Stimulated activated CD8-positive, alpha-beta memory T cell treated with anti-CD3 and anti-CD28 coated beads, Interleukin-15, amount 100 ng/mL, for 1 hour (primary cell): ENCODE results near the gene RPRD1A.
A peak's percentile ranks its signal among the peaks of the same experiment; 100 is the strongest.
"Not testable (repeated sequence)": the region's sequence is repeated elsewhere in the genome, so short reads cannot be mapped to it uniquely, and the experiment has no call there.

Experiments
- DNase-seq: peaks from one replicate; pipeline ENCODE4 v3.0.0-alpha.2; 2020; ENCODE audit warnings: low read depth

RPRD1A gene, protein sequence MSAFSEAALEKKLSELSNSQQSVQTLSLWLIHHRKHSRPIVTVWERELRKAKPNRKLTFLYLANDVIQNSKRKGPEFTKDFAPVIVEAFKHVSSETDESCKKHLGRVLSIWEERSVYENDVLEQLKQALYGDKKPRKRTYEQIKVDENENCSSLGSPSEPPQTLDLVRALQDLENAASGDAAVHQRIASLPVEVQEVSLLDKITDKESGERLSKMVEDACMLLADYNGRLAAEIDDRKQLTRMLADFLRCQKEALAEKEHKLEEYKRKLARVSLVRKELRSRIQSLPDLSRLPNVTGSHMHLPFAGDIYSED

DNA sequence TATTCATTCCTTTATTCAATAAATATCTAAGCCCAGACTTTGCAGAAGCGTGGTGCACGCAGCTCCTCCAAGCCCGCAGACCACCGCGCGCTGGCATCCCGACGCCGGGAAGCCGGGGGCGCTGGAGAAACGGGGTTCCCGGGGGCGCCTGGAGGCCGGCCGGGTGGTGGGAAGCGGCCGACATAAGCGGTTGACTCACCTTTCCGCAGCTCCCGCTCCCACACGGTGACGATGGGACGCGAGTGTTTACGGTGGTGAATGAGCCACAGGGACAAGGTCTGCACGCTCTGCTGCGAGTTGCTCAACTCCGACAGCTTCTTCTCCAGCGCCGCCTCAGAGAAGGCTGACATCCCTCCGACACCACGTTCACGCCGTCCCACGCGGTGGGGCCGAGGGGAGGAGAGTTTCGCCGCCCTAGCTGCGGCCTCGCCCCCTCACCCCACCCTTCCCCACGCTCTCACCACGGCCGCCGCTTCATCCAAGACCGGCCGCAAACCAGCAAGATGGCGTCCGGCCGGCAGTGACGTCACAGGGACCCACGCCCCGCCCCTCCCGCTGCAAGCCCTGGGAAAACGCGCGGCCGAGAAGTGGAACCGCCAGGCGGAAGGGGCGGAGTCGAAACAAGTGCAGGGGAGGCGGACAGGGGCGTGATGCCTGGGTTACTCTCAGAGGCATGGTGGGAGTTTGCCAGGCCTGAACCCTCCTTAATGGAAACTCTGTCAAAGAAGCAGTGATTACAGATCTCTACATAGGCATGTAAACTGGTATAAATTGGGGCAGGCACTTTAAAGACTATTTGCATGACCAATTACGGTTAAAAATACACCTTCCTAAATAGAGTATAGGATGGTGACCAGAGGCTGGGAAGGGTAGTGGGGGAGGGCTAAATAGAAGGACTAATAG, at the start of gene RPRD1A:
TSS of gene RPRD1A (minus strand) at position 505 of the 903 bp plus-strand sequence. CDS start at position 350, 155 bp downstream.
- DNase-seq = peak; percentile 96

DNA sequence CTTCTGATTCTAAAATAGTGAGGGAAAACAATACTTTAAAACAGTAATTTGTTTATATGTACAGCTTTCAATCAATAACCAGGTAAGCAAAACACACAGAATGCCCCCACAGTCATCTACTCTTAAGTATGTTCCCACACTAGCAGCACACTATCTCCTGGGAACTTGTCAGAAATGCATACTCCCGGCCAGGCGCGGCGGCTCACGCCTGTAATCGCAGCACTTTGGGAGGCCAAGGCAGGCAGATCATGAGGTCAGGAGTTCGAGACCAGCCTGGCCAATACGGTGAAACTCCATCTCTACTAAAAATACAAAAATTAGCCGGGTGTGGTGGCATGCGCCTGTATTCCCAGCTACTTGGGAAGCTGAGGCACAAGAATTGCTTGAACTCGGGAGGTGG, 49.4 kb upstream of the RPRD1A start:
- not testable (repeated sequence) for DNase-seq

DNA sequence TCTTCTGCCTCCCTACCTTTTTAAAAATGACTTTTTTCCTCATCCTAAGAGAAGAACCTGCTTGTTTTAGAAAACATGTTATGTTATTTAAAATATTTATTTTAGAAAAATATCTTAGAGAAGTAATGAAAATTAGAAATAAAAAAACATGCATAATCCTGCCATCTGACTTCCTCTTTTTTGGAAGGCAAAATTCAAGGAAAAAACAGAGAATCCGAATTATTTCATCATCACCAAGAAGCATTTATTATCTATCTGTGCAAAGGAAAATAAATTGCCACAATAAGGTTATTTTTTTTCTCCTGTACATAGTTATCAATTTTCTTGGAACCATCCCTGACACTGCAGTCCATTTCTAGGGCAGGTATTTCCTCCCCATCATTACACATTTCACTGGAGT, 47.4 kb upstream of the RPRD1A start:
- DNase-seq = no peak

DNA sequence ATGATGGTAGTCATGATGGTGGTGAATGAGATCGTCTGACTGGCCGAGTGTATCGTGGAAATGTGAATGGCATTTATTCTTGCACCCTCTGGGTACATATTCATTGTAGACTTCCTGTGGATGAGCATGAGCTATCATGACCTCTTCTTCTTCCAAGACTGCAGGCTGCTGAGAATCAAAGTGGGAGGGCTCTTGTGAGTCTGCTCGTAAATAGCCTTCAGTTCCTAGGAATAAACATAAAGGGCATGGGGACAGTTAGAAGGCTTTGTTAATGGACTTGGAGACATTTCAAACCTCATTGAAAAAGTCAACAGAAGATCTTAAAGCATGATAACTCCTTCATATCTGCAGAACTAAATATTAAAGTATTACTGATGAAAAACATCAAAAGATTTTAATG, 46.9 kb upstream of the RPRD1A start:
- no peak for DNase-seq

DNA sequence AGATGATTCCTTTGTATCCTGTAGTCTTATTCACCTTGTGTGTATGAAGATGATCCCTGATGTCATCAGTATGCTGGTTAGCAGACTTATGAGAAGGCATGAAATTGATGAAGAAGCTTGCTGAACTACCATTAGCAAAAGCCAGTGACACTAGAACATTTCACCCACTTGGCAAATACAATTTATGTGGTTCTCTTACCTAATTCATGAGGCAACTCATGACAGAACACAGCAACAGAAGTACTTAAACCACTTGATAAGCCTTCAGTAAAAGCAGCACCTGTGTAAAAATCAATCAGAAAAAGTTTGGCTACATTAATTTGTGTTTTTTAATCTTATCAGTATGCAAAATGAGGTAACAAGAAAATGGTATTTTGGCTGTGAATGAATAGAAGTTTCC, 44.9 kb upstream of the RPRD1A start:
- no peak for DNase-seq

DNA sequence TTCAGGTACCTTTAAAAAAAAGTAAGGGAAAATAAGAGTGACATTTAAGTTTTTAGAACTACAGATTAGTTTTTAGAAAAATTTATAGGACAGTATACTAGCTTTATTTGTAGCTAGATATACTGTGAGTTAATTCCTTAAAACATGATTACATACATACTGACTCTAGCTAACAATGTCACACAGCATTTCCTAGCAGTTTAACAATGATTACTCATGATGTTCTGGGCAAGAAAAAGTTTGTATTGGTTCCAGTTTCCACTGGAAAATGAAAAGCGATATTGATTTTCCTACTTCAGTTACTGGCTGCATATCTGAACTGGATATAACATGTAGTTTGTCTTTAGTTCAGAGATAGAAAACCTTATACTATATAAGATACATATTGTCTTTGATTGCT, 42.4 kb upstream of the RPRD1A start:
- DNase-seq = no peak

DNA sequence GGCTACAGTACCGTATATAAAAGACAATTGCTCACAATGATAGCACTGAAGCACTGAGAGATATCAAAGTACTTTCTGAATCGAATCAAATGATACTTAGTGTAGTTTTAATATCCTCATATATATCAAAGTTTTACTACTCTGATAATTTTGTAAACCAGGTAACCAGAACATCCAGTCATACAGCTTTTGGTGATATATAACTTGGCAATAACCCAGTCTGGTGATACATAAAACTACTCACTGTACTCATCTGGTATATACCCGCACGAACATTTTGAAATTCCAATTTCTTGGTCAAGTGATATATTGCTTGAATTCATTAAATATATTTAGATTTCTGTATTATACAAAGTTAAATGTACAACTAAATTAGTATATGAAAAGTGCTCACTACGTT, 41.2 kb upstream of the RPRD1A start:
- no peak for DNase-seq

DNA sequence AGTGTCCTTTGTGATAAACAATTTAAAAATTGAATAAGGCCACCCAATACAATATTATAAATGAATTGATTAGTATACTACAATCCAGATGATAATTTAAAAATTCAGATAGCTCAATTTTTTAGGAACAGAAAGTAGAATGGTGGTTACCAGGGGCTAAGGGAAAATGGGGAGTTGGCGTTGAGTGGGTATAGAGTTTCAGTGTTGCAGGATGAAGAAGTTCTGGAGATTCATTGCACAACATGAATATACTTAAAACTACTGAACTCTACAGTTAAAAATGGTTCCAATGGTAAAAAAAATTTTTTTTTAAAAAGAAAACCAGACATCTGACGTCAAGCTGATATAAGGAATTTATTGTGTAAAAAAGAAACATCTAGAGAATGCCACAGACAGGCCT, 40.8 kb upstream of the RPRD1A start:
- no peak for DNase-seq

DNA sequence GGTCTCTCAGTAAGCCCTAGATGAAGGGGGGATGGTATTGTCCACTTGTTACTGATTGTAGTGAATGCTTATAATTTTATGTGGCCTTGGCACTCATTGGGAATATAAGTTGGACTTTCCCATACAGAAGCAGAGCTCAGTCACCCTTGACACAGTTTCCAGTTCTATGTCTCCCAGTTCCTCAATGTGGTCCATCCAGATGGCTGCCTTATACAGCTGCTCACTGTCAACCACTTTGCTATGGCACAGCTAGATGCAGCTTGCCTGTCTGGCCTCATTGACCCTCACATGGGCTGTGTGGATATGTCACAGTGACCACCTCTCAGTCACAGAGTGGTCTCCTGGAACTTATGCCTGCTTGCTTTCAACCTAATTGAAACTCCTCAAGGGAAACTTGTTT, 40.1 kb upstream of the RPRD1A start:
- no peak for DNase-seq

DNA sequence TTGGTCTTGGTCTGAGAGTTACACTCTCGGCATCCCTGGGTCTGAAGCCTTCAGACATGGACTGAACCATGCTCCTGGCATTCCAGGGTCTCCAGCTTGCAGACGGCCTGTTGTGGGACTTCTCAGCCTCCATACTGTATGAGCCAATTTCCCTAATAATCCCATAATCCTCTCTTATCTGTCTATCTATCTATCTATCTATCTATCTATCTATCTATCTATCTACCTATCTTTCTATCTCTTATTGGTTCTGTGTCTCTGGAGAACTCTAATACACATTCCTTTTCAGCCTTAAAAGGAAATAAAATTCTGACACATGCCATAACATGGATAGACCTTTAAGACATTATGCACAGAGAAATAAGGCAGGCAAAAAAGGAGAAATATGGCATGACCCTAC, 37.4 kb upstream of the RPRD1A start:
- no peak for DNase-seq

DNA sequence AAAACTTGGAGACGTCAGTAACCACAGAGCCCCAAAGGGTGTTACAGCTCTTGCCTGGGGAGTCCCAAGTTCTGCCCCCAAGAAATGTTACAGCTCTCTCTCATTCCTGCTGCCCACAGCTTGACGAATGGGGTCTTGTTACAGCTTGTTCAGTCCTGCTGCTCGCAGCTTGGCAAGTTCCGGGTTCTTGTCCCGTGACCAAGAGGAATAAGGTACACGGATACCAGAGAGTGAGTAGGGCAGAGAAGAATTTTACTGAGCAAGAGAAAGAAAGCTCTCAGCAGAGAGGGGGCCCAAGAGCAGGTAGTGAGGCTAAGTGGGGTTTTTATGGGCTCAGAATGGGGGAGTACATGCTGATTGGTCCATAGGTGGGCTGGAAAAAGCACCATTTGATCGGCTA, 34.6 kb upstream of the RPRD1A start:
- DNase-seq = no peak

DNA sequence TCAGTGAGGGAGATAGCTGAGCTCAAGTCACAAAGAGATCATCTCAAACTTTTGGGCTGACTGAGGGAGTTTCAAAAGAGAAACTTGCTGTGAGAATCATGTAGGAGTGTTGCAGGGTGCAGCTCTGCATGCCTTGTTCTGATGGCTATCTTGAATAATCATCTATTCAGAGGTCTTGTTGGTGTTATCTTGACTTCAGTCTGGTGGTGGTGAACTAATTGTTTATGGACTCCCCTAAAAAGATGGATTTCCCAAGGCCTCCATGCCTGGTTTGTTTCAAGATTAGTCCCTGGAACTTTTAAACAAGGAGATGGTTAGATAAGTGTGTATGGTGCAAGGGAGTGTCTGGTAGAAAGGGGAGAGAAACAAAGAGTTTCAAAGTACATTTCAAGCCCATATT, 32.0 kb upstream of the RPRD1A start:
- DNase-seq = no peak

DNA sequence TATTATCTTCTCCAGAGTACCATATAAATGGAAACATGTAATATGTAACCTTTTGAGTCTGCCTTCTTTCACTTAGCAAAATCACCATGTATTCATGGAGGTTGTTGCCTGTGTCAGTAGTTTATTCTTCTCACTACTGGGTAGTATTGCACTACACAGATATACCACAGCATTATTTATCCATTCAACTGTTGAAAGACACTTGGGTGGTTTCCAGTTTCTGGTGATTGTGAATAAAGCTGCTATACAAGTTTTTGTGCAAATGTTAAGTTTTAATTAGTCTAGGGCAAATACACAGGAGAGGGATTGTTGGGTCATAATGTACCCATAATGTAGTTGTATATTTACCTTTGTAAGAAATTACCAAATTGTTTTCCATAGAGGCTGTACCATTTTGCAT, 29.6 kb upstream of the RPRD1A start:
- no peak for DNase-seq

DNA sequence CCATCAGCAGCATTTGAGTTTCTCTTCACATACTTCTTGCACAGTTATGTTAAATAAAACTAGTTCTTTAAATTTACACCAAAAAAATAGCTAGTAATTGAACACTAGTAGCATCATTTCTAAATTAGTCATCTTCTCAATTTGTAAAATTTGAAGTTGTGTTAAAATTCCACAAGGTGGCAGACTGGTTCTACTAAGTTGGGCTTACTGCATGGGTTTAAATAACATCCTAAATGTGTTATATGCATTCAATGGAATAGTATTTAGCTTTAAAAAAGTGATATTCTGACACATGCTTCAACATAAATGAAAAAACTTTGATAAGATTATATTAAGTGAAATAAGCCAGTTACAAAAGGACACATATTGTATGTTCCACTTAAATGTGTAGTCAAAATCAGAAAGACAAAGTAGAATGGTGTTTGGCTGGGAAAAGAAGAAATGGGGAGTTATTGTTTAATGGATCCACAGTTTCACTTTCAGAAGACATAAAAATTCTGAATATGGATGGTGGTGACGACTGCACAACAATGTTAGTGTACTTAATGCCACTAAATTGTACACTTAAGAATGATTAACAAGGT, 28.7 kb upstream of the RPRD1A start:
- no peak for DNase-seq

DNA sequence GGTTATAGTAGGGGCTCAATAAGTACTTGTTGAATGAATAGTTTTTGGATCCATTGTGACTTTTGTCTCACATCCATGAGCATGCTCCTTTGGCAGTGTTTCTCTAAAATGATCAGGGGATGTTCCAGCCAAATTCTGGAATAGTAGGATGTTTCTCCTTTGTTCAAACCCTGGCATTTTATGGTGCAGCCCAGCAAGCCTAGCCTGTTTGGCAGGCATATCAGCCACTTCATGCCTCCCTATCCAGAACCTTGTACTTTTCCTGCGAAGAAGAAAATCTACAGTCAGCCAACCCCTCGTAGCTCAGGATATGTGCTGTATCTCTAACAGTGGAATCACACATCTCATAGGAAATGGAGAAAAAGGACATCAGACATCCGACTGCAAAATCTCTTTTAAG, 27.1 kb upstream of the RPRD1A start:
- DNase-seq = no peak

DNA sequence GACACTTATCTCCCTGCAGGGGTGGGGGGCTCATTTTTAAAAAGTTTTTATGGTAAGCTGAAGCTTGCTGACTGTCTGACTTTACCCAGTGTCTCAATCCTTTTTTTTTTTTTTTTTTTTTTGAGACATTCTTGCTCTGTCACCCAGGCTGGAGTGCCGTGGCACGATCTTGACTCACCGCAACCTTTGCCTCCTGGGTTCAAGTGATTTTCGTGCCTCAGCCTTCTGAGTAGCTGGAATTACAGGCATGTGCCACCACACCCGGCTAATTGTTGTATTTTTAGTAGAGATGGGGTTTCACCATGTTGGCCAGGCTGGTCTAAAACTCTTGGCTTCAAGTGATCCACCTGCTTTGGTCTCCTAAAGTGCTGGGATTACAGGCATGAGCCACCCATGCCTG, 24.8 kb upstream of the RPRD1A start:
- not testable (repeated sequence) for DNase-seq

DNA sequence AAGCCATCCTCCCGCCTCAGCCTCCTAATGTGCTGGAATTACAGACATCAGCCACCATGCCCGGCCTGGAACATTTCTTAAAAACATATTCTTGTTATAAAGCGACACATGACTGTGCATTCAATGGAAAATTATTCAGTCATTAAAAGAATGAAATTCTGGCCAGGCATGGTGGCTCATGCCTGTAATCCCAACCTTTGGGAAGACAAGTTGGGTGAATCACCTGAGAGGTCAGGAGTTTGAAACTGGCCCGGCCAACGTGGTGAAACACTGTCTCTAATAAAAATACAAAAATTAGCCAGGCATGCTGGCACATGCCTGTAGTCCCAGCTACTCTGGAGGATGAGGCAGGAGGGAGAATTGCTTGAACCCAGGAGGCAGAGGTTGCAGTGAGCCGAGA, 21.6 kb upstream of the RPRD1A start:
- no peak for DNase-seq

DNA sequence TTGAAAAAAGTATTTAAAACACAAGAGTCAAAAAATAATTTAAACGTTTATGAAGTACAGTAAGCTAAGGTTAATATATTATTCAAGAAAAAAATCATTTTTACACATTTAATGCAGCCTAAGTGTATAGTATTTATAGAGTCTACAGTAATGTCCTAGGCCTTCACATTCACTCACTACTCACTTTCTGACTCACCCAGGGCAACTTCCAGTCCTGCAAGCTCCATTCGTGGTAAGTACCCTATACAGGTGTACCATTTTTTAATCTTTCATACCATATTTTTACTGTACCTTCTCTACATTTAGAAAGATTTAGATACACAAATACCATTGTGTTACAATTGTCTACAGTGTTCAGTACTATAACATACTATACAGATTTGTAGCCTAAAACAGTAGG, 20.9 kb upstream of the RPRD1A start:
- no peak for DNase-seq

DNA sequence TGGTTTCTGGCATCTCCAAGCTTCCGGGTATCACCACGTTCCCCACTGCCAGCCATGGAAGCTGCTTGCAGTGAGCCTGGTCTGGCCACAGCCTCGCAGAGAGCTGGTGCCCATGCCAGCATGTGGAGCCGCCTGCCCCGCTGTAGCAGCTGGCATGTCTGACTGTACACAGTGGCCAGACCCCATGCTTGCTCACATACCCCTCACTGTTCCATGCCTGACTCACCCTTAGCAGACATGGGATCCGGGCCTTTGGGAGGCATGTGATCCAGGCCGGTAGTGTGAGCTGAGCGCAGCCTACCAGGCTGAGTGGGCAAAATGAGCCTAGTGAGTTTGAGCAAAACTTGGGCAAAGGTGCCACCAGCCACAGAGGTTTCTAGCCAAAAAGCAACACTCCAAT, 18.8 kb upstream of the RPRD1A start:
- no peak for DNase-seq

DNA sequence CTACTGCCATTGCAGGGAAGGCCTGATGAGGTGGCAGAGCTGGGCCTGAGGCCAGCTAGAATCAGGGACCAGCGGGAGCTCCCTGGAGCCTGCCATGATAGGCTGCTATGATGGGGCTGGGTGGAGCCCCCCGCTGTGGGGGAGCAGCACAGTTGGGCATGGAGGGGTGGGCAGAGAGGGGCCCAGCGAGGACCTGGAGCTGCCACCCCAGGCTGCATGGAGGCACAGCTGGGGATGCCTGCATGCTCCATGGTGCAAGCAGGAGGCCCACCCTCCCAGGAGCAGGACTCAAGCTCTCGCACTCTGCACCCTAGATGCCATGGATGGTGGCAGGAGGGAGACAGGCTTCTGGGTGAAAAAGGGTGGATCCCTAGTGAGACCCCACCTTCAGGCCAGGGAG, 17.8 kb upstream of the RPRD1A start:
- DNase-seq = no peak

DNA sequence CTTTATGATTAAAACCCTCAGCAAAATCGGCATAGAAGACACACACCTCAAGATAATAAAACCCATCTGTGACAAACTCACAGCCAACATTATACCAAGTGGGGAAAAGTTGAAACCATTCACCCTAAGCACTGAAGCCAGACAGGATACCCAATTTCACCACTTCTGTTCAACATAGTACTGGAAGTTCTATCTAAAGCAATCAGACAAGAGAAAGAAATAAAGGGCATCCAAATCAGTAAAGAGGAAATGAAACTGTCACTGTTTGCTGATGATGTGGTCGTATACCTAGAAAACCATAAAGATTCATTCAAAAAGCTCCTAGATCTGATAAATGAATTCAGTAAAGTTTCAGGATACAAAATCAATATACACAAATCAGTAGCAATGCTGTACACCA, 16.4 kb upstream of the RPRD1A start:
- DNase-seq = no peak

DNA sequence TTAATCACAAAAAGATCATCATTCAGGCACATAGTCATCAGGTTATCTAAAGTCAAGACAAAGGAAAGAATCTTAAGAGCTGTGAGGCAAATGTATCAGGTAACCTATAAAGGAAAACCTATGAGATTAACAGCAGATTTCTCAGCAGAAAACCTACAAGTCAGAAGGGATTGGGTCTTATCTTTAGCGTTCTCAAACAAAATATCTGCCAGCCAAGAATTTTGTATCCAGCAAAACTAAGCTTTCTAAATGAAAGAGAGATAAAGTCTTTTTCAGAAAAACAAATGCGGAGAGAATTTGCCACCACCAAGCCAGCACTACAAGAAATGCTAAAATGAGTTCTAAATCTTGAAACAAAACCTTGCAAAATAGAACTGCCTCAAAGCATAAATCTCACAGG, 13.8 kb upstream of the RPRD1A start:
- not testable (repeated sequence) for DNase-seq
